Astrocyte (in vitro differentiated cells and primary cell): ENCODE measurements around the gene NUDT12. TPM values are rescaled to one million over a fixed set of nuclear protein-coding genes. Genes with fewer than 3 reads are reported as not detected.

Source experiments
- DNase-seq: peaks from one replicate; pipeline ENCODE4 v3.0.0-alpha.2; 2010; ENCODE audit warnings: low read depth
- FAIRE-seq: peaks from 2 replicates; lab custom pipeline; 2011; peaks lifted over from hg19 to GRCh38; lab: Jason Lieb, UNC
- H2AFZ ChIP-seq: 2 replicates; pipeline ENCODE4 v1.6.0; 2012; ENCODE audit warnings: low read depth, low read length, inconsistent platforms
- H3K27ac ChIP-seq: 2 replicates; pipeline ENCODE4 v1.5.1; 2011; ENCODE audit warnings: low read depth, low read length, inconsistent platforms
- H3K27me3 ChIP-seq: 2 replicates; pipeline ENCODE4 v1.6.0; 2011; ENCODE audit warnings: low read length, inconsistent platforms; ENCODE audit not compliant: insufficient read depth
- H3K36me3 ChIP-seq: 2 replicates; pipeline ENCODE4 v1.5.1; 2011; ENCODE audit warnings: low read length, inconsistent platforms; ENCODE audit not compliant: insufficient read depth
- H3K4me1 ChIP-seq: 2 replicates; pipeline ENCODE4 v1.5.1; 2011; ENCODE audit warnings: low read length, inconsistent platforms; ENCODE audit not compliant: insufficient read depth
- H3K4me2 ChIP-seq: 2 replicates; pipeline ENCODE4 v1.6.0; 2012; ENCODE audit warnings: low read length, inconsistent platforms
- H3K4me3 ChIP-seq: 2 replicates; pipeline ENCODE4 v1.5.1; 2011; ENCODE audit warnings: low read depth, mild to moderate bottlenecking, low read length, inconsistent platforms; ENCODE audit not compliant: insufficient read depth
- H3K79me2 ChIP-seq: 2 replicates; pipeline ENCODE4 v1.6.0; 2012; ENCODE audit warnings: mild to moderate bottlenecking, low read length, inconsistent platforms; ENCODE audit not compliant: insufficient read depth
- H3K9ac ChIP-seq: 2 replicates; pipeline ENCODE4 v1.6.0; 2012; ENCODE audit warnings: mild to moderate bottlenecking, low read length, inconsistent platforms
- H3K9me3 ChIP-seq: 2 replicates; pipeline ENCODE4 v1.5.1; 2012; ENCODE audit warnings: low read depth, mild to moderate bottlenecking, low read length, inconsistent platforms; ENCODE audit not compliant: insufficient read depth
- H4K20me1 ChIP-seq: 2 replicates; pipeline ENCODE4 v1.6.0; 2012; ENCODE audit warnings: low read length, inconsistent platforms; ENCODE audit not compliant: insufficient read depth
- H3K27ac Mint-ChIP-seq: one replicate; pipeline ENCODE4 v1.8.0; 2021; ENCODE audit warnings: mild to moderate bottlenecking, mixed read lengths; ENCODE audit not compliant: unreplicated experiment
- H3K27me3 Mint-ChIP-seq: one replicate; pipeline ENCODE4 v1.8.0; 2021; ENCODE audit warnings: low read depth, mixed read lengths; ENCODE audit not compliant: unreplicated experiment
- H3K36me3 Mint-ChIP-seq: one replicate; pipeline ENCODE4 v1.8.0; 2021; ENCODE audit warnings: low read depth, mixed read lengths; ENCODE audit not compliant: unreplicated experiment
- H3K4me1 Mint-ChIP-seq: one replicate; pipeline ENCODE4 v1.8.0; 2021; ENCODE audit warnings: low read depth, mixed read lengths; ENCODE audit not compliant: unreplicated experiment
- H3K4me3 Mint-ChIP-seq: one replicate; pipeline ENCODE4 v1.8.0; 2021; ENCODE audit warnings: mild to moderate bottlenecking, moderate library complexity, mixed read lengths; ENCODE audit not compliant: unreplicated experiment
- H3K9me3 Mint-ChIP-seq: one replicate; pipeline ENCODE4 v1.8.0; 2021; ENCODE audit warnings: mild to moderate bottlenecking, mixed read lengths; ENCODE audit not compliant: unreplicated experiment
- CTCF ChIP-seq: IDR thresholded peaks from 2 replicates; pipeline ENCODE4 v1.5.1; 2011; ENCODE audit warnings: low read depth, mild to moderate bottlenecking, inconsistent platforms, low read length, moderate library complexity; ENCODE audit not compliant: insufficient read depth
- EZH2 ChIP-seq: IDR thresholded peaks from 2 replicates; pipeline ENCODE4 v1.6.1; 2012; ENCODE audit warnings: mild to moderate bottlenecking, low read length, inconsistent platforms; ENCODE audit not compliant: insufficient read depth
- total RNA-seq: library from RNA; stranded (reverse); gene quantifications from 2 replicates; pipeline ENCODE4 v1.2.1, GENCODE V29; 2021

The NUDT12 gene
- total RNA-seq, 1 donor from 2014 or later: 6.3 TPM

GRCh38 chr5:103526164-103526915, 36.2 kb downstream of the NUDT12 start:
- peaks cover 4% of the 10 kb centered on the region for H3K4me1 ChIP-seq
- Mint-ChIP-seq H3K27me3 (no peaks in the 10 kb centered on the region), H3K4me1 (peaks cover 7% of the 10 kb centered on the region), H3K4me3 (no peak overlapping the region), H3K9me3 (no peaks in the 10 kb centered on the region), H3K27ac (no peak overlapping the region), H3K36me3 (no peaks in the 10 kb centered on the region)
- peak overlapping the region; percentile 7 for H2AFZ ChIP-seq
- no peak overlapping the region for H3K9ac ChIP-seq
- peak; percentile 89 for FAIRE-seq
- peak; percentile 45 for DNase-seq
- H3K27ac ChIP-seq: peak overlapping the region; percentile 53
- H3K27me3 ChIP-seq: no peaks in the 10 kb centered on the region
- no peak overlapping the region for H3K4me3 ChIP-seq
- peak overlapping the region; percentile 27 for H3K4me2 ChIP-seq
- H4K20me1 ChIP-seq: no peaks in the 10 kb centered on the region
- no peaks in the 10 kb centered on the region for H3K36me3 ChIP-seq
- no peaks in the 10 kb centered on the region for H3K79me2 ChIP-seq
- no peaks in the 10 kb centered on the region for H3K9me3 ChIP-seq
- TF ChIP-seq EZH2: no peak
- TF ChIP-seq CTCF: no peak

DNA sequence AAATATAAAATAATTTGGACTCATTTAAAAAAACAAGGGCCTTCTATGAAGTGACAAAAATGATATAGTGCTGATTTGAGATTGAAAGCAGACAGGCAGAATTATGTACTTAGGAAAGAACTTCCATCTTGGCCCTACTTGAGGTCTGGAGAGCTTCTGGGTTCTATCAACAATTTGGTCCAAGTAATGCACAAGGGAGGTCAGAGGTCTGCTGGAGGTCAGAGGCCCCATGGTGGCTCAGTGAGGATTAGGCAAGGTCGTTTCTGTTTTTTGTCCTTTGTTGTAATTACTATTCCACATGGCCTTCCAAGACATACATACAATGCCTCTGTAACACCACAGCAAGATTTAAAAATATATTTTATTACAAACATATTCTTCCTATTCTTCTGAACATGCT, 37.2 kb downstream of the NUDT12 start:
- Mint-ChIP-seq H3K4me3 (no peak overlapping the region), H3K4me1 (peaks cover 7% of the 10 kb centered on the region), H3K27ac (no peak overlapping the region), H3K9me3 (no peaks in the 10 kb centered on the region), H3K36me3 (no peaks in the 10 kb centered on the region), H3K27me3 (no peaks in the 10 kb centered on the region)
- no peak overlapping the region for H3K9ac ChIP-seq
- peaks cover 4% of the 10 kb centered on the region for H3K4me1 ChIP-seq
- no peaks in the 10 kb centered on the region for H3K36me3 ChIP-seq
- DNase-seq (no peak), FAIRE-seq (no peak)
- no peaks in the 10 kb centered on the region for H3K79me2 ChIP-seq
- no peaks in the 10 kb centered on the region for H4K20me1 ChIP-seq
- no peak for TF ChIP-seq CTCF
- TF ChIP-seq EZH2: no peak
- H3K27ac ChIP-seq: no peak overlapping the region
- H3K27me3 ChIP-seq: no peaks in the 10 kb centered on the region
- no peaks in the 10 kb centered on the region for H3K9me3 ChIP-seq
- H3K4me2 ChIP-seq: no peak overlapping the region
- no peak overlapping the region for H3K4me3 ChIP-seq
- H2AFZ ChIP-seq: no peak overlapping the region

DNA sequence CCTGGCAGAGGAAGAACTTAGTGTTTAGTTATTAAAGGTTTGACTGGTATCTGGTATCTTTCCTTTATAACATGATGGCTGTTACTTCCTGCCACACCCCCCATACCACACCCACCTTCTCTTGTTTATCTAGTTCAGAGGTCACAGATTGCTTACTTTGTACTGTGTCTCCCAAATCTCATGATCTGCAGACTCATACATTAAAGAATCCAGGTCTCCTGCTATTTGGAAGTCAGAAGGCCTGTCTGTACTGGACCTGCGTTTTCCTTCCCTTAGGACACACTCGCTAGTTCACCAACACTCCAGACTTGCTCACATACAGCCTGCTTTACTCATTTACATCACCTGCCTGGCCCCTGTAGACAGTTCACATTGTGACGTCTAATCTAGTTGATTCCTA, 39.3 kb downstream of the NUDT12 start:
- peaks cover 4% of the 10 kb centered on the region for H3K4me1 ChIP-seq
- no peak for DNase-seq
- Mint-ChIP-seq H3K4me3 (no peak overlapping the region), H3K27ac (no peak overlapping the region), H3K4me1 (peaks cover 7% of the 10 kb centered on the region), H3K36me3 (no peaks in the 10 kb centered on the region), H3K27me3 (no peaks in the 10 kb centered on the region), H3K9me3 (no peaks in the 10 kb centered on the region)
- no peak overlapping the region for H3K9ac ChIP-seq
- no peak for FAIRE-seq
- no peaks in the 10 kb centered on the region for H3K79me2 ChIP-seq
- H2AFZ ChIP-seq: no peak overlapping the region
- no peaks in the 10 kb centered on the region for H4K20me1 ChIP-seq
- no peak overlapping the region for H3K4me2 ChIP-seq
- no peaks in the 10 kb centered on the region for H3K9me3 ChIP-seq
- H3K36me3 ChIP-seq: no peaks in the 10 kb centered on the region
- H3K27me3 ChIP-seq: no peaks in the 10 kb centered on the region
- H3K4me3 ChIP-seq: no peak overlapping the region
- H3K27ac ChIP-seq: no peak overlapping the region
- no peak for TF ChIP-seq CTCF
- TF ChIP-seq EZH2: no peak
